Epithelial cell of esophagus (primary cell): ENCODE measurements around the gene GPR39.

Experiments
- DNase-seq: peaks from one replicate; pipeline ENCODE4 v3.0.0; 2010; ENCODE audit warnings: low read depth
- H3K4me3 ChIP-seq: 2 replicates; pipeline ENCODE4 v1.5.1; 2011; ENCODE audit warnings: mild to moderate bottlenecking, low read length, control low read depth
- CTCF ChIP-seq: IDR thresholded peaks from 2 replicates; pipeline ENCODE4 v1.5.1; 2011; ENCODE audit warnings: low read depth, mild to moderate bottlenecking, low read length, control low read depth, inconsistent platforms; ENCODE audit not compliant: insufficient read depth; ENCODE audit errors: missing control alignments

The GPR39 gene

GRCh38 chr2:132419235-132419634 is 2.6 kb downstream of the GPR39 start:
- no peak overlapping the region for H3K4me3 ChIP-seq
- no peak for DNase-seq
- TF ChIP-seq CTCF, result no peak

- DNase-seq, result no peak
- no peak overlapping the region for H3K4me3 ChIP-seq
- no peak for TF ChIP-seq CTCF
These were observed 3.3 kb downstream of the GPR39 start for GRCh38 chr2:132419941-132420340.

- H3K4me3 ChIP-seq, result no peak overlapping the region
- TF ChIP-seq CTCF, result no peak
- DNase-seq, result peak; percentile 42
These were observed 4.5 kb downstream of the GPR39 start for GRCh38 chr2:132420816-132421805.

- TF ChIP-seq CTCF, result no peak
- no peak overlapping the region for H3K4me3 ChIP-seq
- DNase-seq, result no peak
These were observed 6.1 kb downstream of the GPR39 start for GRCh38 chr2:132422736-132423135.

GRCh38 chr2:132424526-132425121 is 8.0 kb downstream of the GPR39 start:
- DNase-seq, result peak; percentile 78
- no peak overlapping the region for H3K4me3 ChIP-seq
- TF ChIP-seq CTCF, result peak; percentile 37

- H3K4me3 ChIP-seq, result no peak overlapping the region
- TF ChIP-seq CTCF, result no peak
- no peak for DNase-seq
These were observed 9.4 kb downstream of the GPR39 start for GRCh38 chr2:132426033-132426432.

GRCh38 chr2:132426656-132427055 is 10.1 kb downstream of the GPR39 start:
- no peak for TF ChIP-seq CTCF
- no peak for DNase-seq
- no peak overlapping the region for H3K4me3 ChIP-seq
